SH-SY5Y (cell line): Measurements from ENCODE around the gene TRPC4AP.

Source experiments
- GATA2 ChIP-seq: IDR thresholded peaks from 2 replicates; pipeline ENCODE4 v1.6.1; 2011; ENCODE audit warnings: mild to moderate bottlenecking, low read depth, low read length
- GATA3 ChIP-seq: IDR thresholded peaks from 2 replicates; pipeline ENCODE4 v1.6.1; 2011; ENCODE audit warnings: low read depth, mild to moderate bottlenecking, low read length, moderate library complexity

- TF ChIP-seq GATA2 (no peak), GATA3 (no peak)
These were observed 50.3 kb downstream of the TRPC4AP start for GRCh38 chr20:35042268-35042667.
